Measurements from ENCODE around the gene ARL15.

DNA sequence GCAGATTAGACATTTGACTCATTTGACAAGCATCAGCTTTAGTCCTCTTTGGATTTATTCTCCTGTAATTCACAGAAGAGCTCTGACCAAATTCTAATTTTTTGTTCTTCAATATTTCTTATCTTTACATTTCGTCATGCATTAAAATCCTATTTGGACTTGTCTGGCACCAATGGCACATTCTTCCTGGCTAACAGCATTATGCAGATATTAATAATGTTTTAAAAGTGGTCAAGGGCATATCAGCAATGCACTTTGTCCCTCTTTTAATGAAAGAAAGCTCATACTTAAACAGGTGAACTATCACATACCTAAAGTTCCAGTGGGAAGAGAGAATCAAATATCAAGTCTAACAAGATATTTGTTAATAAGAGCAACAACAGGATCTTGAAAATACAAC lies 270.4 kb downstream of the ARL15 start:
- no peak for TF ChIP-seq CTCF (IDR thresholded peaks at IDR 0.05; ENCODE audit: low read depth, low read length)
- no peak for TF ChIP-seq EZH2phosphoT487 (IDR thresholded peaks at IDR 0.05; ENCODE audit: low read depth)

All from OCI-LY3 (cell line).